MCF 10A (cell line): ENCODE measurements around the gene IL25. TPM values are rescaled to one million over a fixed set of nuclear protein-coding genes. Genes with fewer than 3 reads are reported as not detected.

ENCODE experiments used
- BruUV-seq: library from RNA; stranded (reverse); fragments of 400-500 nt; replicated peaks from 2 replicates; lab custom pipeline; 2021; lab: Mats Ljungman, UMichigan
- CTCF ChIA-PET: fragments of 300-600 bp; sonication (Branson Sonifier 250); formaldehyde crosslinking; extraction: SDS; loops from one replicate; lab custom pipeline; 2021; ENCODE audit warnings: antibody characterized with exemption, inconsistent platforms; lab: Yijun Ruan, JAX
- POLR2A ChIA-PET: fragments of 300-600, 350-650 bp; sonication (Branson Sonifier 250); formaldehyde crosslinking; extraction: SDS; loops from one replicate; lab custom pipeline; 2020; ENCODE audit warnings: antibody characterized with exemption, inconsistent platforms; lab: Yijun Ruan, JAX
- DNase-seq: peaks from one replicate; pipeline ENCODE4 v3.0.0-alpha.2; 2018; ENCODE audit not compliant: unreplicated experiment
- H3K27ac Mint-ChIP-seq: one replicate; pipeline ENCODE4 v1.8.0; 2022; ENCODE audit warnings: mild to moderate bottlenecking, low read depth, mixed read lengths; ENCODE audit not compliant: unreplicated experiment
- H3K27me3 Mint-ChIP-seq: one replicate; pipeline ENCODE4 v1.8.0; 2022; ENCODE audit warnings: mixed read lengths; ENCODE audit not compliant: insufficient read depth, unreplicated experiment
- H3K36me3 Mint-ChIP-seq: one replicate; pipeline ENCODE4 v1.8.0; 2022; ENCODE audit warnings: mild to moderate bottlenecking, moderate library complexity, mixed read lengths; ENCODE audit not compliant: insufficient read depth, unreplicated experiment
- H3K4me1 Mint-ChIP-seq: one replicate; pipeline ENCODE4 v1.8.0; 2022; ENCODE audit warnings: mixed read lengths; ENCODE audit not compliant: insufficient read depth, unreplicated experiment
- H3K4me3 Mint-ChIP-seq: one replicate; pipeline ENCODE4 v1.8.0; 2022; ENCODE audit warnings: mild to moderate bottlenecking, moderate library complexity, mixed read lengths; ENCODE audit not compliant: unreplicated experiment
- H3K9me3 Mint-ChIP-seq: one replicate; pipeline ENCODE4 v1.8.0; 2022; ENCODE audit warnings: mixed read lengths; ENCODE audit not compliant: unreplicated experiment
- CTCF ChIP-seq: fragments of 200-600 bp; IDR thresholded peaks from one replicate; pipeline ENCODE4 v1.8.0; 2022; ENCODE audit warnings: antibody characterized with exemption, mild to moderate bottlenecking; ENCODE audit not compliant: unreplicated experiment
- intact Hi-C: fragments of 100-400 bp; cut with micrococcal nuclease; formaldehyde crosslinking; loops from 2 replicates; pipeline ENCODE4 v1.14.1; 2022
- total RNA-seq: library from RNA; stranded (reverse); gene quantifications from 2 replicates; pipeline ENCODE4 v1.2.3, GENCODE V29; 2022

Gene IL25
- total RNA-seq, 1 experiment from 2014 or later, result not detected

DNA sequence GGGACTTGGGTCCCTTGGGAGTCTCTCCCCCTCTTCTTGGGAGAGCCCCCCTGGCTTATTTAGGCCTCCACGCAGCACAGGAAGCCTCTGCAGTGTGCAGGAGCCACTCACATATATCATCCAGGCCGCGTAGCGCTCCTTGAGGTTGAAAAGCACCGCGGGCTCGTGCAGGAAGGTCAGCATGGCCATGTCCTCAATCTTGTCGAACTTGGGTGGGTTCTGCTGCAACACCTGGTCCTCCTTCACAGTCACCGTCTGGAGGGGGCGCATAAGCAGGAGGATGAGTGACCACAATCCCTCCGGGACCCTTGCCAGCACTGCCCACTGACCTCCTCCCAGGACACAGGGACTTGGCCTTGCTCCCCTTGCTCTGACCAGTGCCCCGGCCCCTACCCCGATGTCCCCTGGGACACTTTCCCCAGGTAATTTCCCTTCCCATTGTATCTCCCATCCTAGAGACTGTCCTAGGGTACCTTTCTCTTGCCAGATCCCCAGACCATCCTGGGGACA, 33.0 kb downstream of the IL25 start:
- H3K27ac Mint-ChIP-seq, result no peak overlapping the region
- peaks cover 85% of the 10 kb centered on the region for H3K27me3 Mint-ChIP-seq
- no TSS peak for BruUV-seq
- H3K9me3 Mint-ChIP-seq, result no peaks in the 10 kb centered on the region
- ChIA-PET CTCF (interaction anchor here (1.4 kb wide), 1 partner anchor 26 kb away, joined by 5 read pairs; no protein-coding TSS in a partner anchor), POLR2A (interaction anchor here (1.0 kb wide), 1 partner anchor 11 kb away, joined by 3 read pairs; no protein-coding TSS in a partner anchor)
- no peak overlapping the region for H3K4me3 Mint-ChIP-seq
- no peaks in the 10 kb centered on the region for H3K4me1 Mint-ChIP-seq
- H3K36me3 Mint-ChIP-seq, result peaks cover 4% of the 10 kb centered on the region
- intact Hi-C loops, result no loop called here
- DNase-seq, result no peak
- no peak for TF ChIP-seq CTCF

- intact Hi-C loops, result no loop called here
- CTCF ChIA-PET, result interaction anchor here (1.4 kb wide), 1 partner anchor 26 kb away, joined by 5 read pairs; no protein-coding TSS in a partner anchor
- peak; percentile 6 for DNase-seq
- TF ChIP-seq CTCF, result no peak
- no TSS peak for BruUV-seq
- H3K27me3 Mint-ChIP-seq, result peaks cover 90% of the 10 kb centered on the region
- no peak overlapping the region for H3K27ac Mint-ChIP-seq
- POLR2A ChIA-PET, result interaction anchor here (1.0 kb wide), 1 partner anchor 12 kb away, joined by 3 read pairs; no protein-coding TSS in a partner anchor
- no peak overlapping the region for H3K4me3 Mint-ChIP-seq
- H3K36me3 Mint-ChIP-seq, result no peaks in the 10 kb centered on the region
- H3K9me3 Mint-ChIP-seq, result no peaks in the 10 kb centered on the region
- no peaks in the 10 kb centered on the region for H3K4me1 Mint-ChIP-seq
These were observed 33.6 kb downstream of the IL25 start for GRCh38 chr14:23406244-23406643.

- ChIA-PET POLR2A (interaction anchor here (1.0 kb wide), 1 partner anchor 12 kb away, joined by 3 read pairs; no protein-coding TSS in a partner anchor), CTCF (interaction anchor here (1.4 kb wide), 1 partner anchor 27 kb away, joined by 5 read pairs; no protein-coding TSS in a partner anchor)
- no peak for DNase-seq
- Mint-ChIP-seq H3K27ac (no peak overlapping the region), H3K4me1 (no peaks in the 10 kb centered on the region), H3K4me3 (no peak overlapping the region), H3K9me3 (no peaks in the 10 kb centered on the region), H3K36me3 (no peaks in the 10 kb centered on the region), H3K27me3 (peaks cover 86% of the 10 kb centered on the region)
- no TSS peak for BruUV-seq
- intact Hi-C loops, result no loop called here
- TF ChIP-seq CTCF, result no peak
These were observed 34.2 kb downstream of the IL25 start for GRCh38 chr14:23406725-23407355.

DNA sequence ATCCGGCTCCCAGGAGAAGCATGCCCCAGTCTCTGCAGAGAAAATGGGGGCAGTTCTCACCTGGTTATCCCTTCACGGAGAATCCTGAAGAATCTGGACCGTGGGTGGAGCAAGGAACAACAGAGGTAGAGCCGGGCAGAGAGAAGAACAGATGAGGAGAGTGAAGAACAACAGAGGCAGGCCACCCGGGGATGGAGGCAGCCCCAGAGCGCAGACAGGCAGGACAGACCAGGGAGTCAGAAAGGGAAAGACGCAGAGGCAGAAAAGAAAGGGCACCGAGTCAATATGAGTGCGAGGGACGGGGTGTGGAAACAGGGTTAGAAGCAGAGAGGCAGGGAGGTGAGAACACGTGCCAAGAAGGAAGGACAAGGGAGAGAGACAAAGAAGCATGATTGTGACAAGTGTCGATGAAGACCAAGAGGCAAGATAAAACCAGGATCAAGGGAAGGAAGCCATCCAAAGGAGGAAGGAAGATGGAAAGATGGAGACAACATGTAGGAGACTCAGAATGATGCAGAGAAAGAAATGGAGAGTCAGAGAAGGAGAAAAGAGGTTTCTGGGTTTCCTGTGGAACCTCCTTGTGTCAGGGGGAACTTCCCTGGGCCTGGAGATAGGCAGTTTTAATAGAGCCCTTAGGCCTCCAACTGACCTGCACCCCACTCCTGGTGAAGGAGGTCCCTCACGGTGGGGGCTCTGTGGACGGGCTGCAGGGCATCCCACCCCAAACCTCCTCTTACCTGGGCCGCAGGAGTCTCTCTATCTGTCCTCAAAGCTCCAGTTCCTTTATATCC, 35.1 kb downstream of the IL25 start, which contains the start of gene MYH6:
Gene MYH6, minus strand, starts transcription at position 758 of the 791 bp plus-strand sequence. CDS start 1,050 bp downstream, outside the sequence.
- BruUV-seq, result no TSS peak
- ChIA-PET CTCF (no interaction called here), POLR2A (no interaction called here)
- no peaks in the 10 kb centered on the region for H3K9me3 Mint-ChIP-seq
- no peak within 1 kb of the TSS for H3K4me3 Mint-ChIP-seq
- no peaks in the 10 kb centered on the region for H3K36me3 Mint-ChIP-seq
- no peak for TF ChIP-seq CTCF
- intact Hi-C loops, result no loop called here
- H3K27me3 Mint-ChIP-seq, result peaks cover 77% of the 10 kb centered on the region
- no peak for DNase-seq
- H3K4me1 Mint-ChIP-seq, result no peaks in the 10 kb centered on the region
- no peak within 1 kb of the TSS for H3K27ac Mint-ChIP-seq
